Stromal cell of bone marrow (primary cell): Measurements from ENCODE around the gene C2orf80.
"Not testable (repeated sequence)": the region's sequence is repeated elsewhere in the genome, so short reads cannot be mapped to it uniquely, and the experiment has no call there.

Source experiments
- DNase-seq: peaks from one replicate; pipeline ENCODE4 v3.0.0-alpha.2; 2012; ENCODE audit warnings: low read depth

The C2orf80 gene

DNA sequence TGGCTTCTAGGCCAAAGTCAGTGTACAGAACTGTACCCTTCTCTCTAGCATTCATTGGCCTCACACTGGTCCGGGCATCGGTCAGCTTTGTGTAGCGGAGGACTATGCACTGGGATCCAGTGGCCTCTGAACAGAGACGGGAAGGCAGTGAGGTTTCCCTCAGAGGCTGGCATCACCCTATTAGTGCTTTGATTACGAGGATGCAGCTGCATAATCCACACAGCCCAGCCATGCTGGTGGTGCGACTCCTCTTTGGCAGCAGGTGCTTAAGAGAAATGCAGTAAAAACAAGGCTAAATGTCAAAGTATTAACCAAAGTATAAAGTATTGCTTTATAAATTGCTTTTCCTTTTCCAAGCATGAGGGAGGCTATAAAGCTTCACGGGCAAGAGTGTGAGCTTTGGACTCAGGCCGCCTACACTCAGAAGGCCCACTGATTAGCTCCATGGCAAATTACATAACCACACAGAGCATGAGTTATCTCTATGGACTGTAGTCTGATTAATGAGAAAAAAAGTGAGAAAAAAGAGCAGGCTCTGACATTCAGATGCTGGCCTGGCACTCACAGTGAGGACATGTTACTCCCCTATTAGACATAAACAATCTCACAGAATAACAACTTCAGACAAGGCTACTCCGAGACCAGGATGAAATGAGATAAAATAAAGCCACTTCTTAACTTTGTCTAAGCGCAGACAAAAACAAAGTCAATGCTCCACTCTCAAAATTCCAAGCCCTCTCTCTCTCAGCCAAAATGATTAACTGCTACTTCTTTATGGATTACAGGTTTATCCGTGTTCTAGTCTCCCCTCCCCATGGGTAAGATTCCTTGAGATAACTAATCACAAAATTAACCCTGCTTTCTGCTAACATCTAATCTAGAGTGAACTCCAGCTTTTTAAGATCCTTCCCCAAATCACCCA is 53.8 kb downstream of the C2orf80 start:
- DNase-seq, result no peak

DNA sequence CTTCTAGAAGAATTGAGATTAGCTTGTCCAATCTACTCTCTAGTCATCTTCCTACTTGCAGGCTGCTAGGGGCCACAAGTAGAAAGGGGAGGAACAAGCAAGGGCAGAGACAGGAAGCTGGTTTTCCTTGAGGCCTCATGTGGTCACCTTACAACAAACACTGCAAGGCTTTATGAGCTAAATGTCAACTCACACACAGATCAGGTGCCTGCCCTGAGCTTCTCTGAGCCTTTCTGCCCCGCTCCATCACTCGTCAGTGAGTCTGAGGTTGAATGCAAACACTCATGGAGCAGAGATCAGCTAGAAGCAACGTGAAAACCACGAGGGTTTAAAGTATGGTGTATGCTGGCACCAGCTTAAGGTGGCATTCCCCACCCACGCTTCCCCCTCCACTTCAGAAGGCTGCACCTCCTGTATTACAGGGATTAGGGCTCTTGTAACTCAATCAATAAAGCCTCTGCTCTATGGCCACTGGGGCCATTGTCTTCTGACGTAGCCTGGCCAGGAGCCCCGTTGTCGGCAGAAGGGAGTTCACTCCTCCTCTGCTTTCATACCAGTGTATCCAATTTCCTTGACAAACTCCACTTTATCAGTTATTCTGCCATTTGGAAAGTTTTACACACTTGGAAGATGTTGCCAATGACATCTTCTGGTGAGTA is 54.8 kb downstream of the C2orf80 start:
- DNase-seq, result no peak

DNA sequence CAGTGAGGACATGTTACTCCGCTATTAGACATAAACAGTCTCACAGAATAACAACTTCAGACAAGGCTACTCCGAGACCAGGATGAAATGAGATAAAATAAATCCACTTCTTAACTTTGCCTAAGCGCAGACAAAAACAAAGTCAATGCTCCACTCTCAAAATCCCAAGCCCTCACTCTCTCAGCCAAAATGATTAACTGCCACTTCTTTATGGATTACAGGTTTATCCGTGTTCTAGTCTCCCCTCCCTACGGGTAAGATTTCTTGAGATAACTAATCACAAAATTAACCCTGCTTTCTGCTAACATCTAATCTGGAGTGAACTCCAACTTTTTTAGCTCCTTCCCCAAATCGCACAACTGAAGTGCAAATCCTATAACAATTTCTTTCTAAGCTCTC is 59.1 kb downstream of the C2orf80 start:
- no peak for DNase-seq

DNA sequence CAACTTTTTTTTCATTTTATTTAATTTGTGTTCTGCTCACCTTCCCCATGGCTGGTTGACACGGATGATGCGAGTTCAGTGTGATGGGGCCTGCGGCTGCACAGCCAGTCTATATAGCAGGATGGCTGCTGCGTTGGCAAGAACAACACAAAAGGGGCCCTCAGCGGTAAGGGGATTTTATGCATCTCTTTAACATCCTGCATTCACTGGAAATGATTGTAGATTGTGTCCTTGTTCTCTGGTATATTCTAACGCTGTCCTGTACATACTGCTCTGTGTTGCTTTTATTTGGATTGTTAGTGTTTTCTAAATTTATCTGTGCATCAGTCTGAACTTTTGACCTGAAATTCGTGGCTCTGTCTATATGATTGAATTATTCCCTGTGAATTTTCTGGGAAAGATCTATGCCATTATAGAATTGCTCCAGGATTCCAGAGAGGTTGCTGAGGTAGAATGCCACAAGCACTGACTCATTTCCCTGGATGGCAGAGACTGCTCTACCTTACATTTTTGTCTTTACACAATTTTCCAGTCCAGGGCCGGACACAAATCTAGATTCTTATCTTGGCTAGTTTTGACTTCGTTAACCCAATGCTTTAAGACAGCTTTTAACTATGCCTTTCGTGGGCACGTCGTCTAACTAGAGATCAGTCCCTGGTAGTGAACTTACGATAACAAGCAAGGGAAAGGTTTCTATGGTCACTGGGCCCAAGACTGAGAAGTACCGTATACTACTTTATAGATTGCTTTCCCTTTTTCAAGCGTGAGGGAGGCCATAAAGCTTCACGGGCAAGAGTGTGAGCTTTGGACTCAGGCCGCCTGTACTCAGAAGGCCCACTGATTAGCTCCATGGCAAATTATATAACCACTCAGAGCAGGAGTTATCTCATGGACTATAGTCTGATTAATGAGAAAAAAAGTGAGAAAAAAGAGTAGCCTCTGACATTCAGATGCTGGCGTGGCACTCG is 59.8 kb downstream of the C2orf80 start, which contains the start of gene CRYGC:
CRYGC (minus strand) TSS at position 85 of the 968 bp plus-strand sequence; CDS start at position 49, 36 bp downstream.
- DNase-seq, result no peak

DNA sequence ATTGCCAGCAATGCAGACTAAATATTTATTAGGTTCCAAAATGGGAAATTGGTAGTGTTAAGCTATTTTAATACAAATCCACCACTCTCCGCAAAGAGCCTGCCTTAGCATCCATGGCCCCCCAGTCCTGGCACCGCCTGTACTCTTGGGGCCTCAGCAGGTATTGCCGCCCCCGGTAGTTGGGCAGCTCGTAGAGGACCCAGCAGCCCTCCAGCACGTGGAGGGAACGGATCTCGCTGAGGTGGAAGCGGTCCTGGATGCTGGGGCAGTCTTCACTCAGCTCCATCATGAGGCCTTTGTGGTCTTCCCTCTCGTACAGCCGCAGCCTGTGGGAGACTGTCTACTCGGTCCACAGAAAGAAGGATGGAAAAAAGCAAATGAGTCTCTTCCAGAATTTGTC is 61.7 kb downstream of the C2orf80 start:
- DNase-seq, result no peak

DNA sequence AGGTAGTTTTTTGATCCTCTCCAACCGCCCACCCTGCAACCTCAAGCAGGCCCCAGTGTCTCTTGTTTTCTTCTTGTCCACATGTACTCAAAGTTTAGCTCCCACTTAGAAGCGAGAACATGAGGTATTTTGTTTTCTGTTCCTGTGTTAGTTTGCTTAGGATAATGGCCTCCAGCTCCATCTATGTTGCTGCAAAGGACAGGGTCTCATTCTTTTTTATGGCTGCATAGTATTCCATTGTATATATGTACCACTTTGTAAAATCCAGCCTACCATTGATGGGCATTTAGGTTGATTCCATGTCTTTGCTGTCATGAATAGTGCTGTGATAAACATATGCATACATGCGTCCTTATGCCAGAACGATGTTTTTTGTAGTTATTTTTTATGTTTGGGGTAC is 62.7 kb downstream of the C2orf80 start:
- no peak for DNase-seq

DNA sequence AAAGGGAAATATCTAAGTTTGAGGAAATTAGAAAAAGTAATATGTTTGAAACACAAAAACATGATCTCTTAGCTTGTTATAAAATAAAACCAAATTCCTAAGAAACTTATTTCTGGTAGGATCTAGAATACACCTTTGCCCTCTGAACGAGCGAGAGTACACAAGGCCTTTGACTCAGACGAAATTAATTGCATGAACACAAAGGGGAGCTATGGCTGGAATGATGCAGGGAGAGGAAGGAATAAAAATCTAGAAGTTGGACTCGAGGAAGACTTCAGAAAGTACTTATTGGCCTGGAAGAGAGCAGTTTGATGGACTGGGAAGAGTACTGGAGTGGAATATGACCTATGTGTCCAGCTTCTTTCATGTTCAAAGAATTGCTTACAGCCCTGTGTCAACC is 64.6 kb downstream of the C2orf80 start:
- DNase-seq, result no peak

DNA sequence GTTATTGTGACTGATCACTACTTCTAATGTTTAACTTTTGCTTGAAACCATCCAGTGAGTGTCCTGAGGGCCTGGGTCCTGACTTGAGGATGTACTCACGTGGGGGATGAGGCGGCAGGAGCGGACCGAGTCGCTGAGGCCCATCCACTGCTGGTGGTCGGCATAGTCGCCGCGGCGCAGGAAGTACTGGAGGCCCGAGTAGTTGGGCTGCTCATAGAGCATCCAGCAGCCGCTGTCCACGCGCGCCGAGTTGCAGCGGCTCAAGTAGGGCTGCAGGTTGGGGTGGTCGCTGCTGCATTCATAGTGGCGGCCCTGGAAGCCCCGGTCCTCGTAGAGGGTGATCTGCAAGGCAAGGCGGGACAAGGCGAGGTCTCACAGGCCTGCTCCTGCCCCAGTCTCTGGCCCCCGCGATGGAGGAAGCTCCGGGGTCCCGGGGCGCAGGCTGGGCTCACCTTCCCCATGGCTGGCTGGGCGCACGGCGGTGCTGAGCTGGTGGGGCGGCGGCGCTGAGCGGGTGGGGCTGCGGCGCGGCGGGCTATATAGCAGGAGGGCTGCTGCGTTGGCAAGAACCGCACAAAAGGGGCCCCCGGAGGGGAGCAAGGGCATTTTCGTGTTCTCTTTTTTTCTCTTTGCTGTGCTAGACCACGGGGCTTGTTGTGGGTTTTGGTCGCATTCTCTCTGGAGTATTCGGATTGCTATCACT is 65.7 kb downstream of the C2orf80 start, which contains the start of gene CRYGD:
CRYGD (minus strand) TSS at position 512 of the 703 bp plus-strand sequence; CDS start at position 461, 51 bp downstream.
- not testable (repeated sequence) for DNase-seq

DNA sequence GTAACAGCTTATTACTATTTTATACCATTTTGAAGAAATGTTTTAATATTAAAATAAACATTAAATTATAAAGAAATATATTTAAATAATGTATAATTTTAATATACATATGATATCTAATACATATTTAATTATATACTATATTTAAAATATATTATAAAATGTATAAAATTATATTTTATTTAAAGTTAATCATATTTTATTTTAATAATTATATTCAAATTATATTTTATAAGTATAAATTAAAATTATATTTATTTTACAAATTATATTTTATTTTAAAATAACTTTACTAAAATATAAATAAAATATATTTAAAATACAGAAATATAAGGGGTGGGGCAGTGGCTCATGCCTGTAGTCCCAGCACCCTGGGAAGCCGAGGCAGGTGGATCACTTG is 67.6 kb downstream of the C2orf80 start:
- DNase-seq, result no peak

DNA sequence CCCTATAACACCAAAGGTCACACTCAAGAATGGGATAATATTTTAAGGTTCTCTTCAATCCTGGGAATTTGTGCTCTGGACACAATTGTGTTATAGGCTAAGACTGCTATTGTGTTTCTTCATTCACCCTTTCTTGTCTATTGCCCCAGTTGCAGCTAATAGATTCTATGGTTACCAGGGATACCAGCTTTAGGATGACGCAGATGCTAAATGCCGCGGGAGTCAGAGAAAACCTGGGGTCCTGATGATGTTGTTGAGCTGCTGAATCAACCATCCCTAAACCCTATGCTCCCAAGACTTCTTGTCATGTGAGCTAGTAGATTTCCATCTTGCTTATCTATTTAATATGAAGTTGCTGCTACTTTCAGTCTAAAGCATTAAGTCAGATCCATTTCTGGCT is 70.9 kb downstream of the C2orf80 start:
- DNase-seq, result no peak

DNA sequence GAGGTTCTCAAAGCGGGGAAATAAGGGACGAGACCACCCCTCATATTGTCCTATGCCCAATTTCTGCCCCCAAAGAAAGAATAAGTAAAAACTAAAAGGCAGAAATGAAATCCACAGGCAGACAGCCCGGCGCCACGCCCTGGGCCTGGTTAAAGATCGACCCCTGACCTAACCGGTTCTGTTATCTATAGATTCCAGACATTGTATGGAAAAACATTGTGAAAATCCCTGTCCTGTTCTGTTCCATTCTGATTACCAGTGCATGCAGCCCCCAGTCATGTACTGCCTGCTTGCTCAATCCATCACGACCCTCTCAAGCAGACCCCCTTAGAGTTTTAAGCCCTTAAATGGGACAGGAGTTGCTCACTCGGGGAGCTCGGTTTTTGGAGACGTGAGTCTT is 72.4 kb downstream of the C2orf80 start:
- not testable (repeated sequence) for DNase-seq
